ENCODE measurements around the gene RBM4B.
A peak's percentile ranks its signal among the peaks of the same experiment; 100 is the strongest.

The RBM4B gene

GRCh38 chr11:66625752-66626149 is 51.9 kb downstream of the RBM4B start:
- H3K4me3 ChIP-seq (ENCODE audit: control insufficient read depth, low read depth, low read length), result no peak overlapping the region
- DNase-seq (ENCODE audit: low read depth), result no peak
- TF ChIP-seq CTCF (IDR thresholded peaks at IDR 0.05; ENCODE audit: control insufficient read depth, insufficient read depth, low read depth, low read length, missing control alignments), result no peak

- no peak overlapping the region for H3K4me3 ChIP-seq (ENCODE audit: control insufficient read depth, low read depth, low read length)
- DNase-seq (ENCODE audit: low read depth), result no peak
- TF ChIP-seq CTCF (IDR thresholded peaks at IDR 0.05; ENCODE audit: control insufficient read depth, insufficient read depth, low read depth, low read length, missing control alignments), result no peak
Observed at GRCh38 chr11:66625041-66625751, 52.5 kb downstream of the RBM4B start.

- TF ChIP-seq CTCF (IDR thresholded peaks at IDR 0.05; ENCODE audit: control insufficient read depth, insufficient read depth, low read depth, low read length, missing control alignments), result no peak
- no peak overlapping the region for H3K4me3 ChIP-seq (ENCODE audit: control insufficient read depth, low read depth, low read length)
- no peak for DNase-seq (ENCODE audit: low read depth)
Observed at GRCh38 chr11:66624450-66624849, 53.2 kb downstream of the RBM4B start.

- no peak for DNase-seq (ENCODE audit: low read depth)
- TF ChIP-seq CTCF (IDR thresholded peaks at IDR 0.05; ENCODE audit: control insufficient read depth, insufficient read depth, low read depth, low read length, missing control alignments), result no peak
- peak overlapping the region; percentile 88 for H3K4me3 ChIP-seq (ENCODE audit: control insufficient read depth, low read depth, low read length)
Observed at GRCh38 chr11:66619080-66619554, 58.6 kb downstream of the RBM4B start.

GRCh38 chr11:66617155-66617834 is 60.4 kb downstream of the RBM4B start:
- TF ChIP-seq CTCF (IDR thresholded peaks at IDR 0.05; ENCODE audit: control insufficient read depth, insufficient read depth, low read depth, low read length, missing control alignments), result no peak
- no peak for DNase-seq (ENCODE audit: low read depth)
- H3K4me3 ChIP-seq (ENCODE audit: control insufficient read depth, low read depth, low read length), result peak overlapping the region; percentile 88

- TF ChIP-seq CTCF (IDR thresholded peaks at IDR 0.05; ENCODE audit: control insufficient read depth, insufficient read depth, low read depth, low read length, missing control alignments), result no peak
- peak; percentile 95 for DNase-seq (ENCODE audit: low read depth)
Observed at GRCh38 chr11:66616379-66617154, 61.1 kb downstream of the RBM4B start, which contains the start of gene RBM14. TSS of gene RBM14 (plus strand) at chr11:66616630. CDS start at chr11:66616721, 91 bp downstream.

More at GRCh38 chr11:66616379-66617154, 61.1 kb downstream of the RBM4B start, which contains the start of gene RBM14:
- H3K4me3 ChIP-seq (ENCODE audit: control insufficient read depth, low read depth, low read length), result peak within 1 kb of the TSS; percentile 88
